HG03571 (cell line): Measurements from ENCODE around the gene ESYT1.

ENCODE experiments used
- ATAC-seq: cut with Tn5 transposase; IDR thresholded peaks from one replicate; pipeline ENCODE4 v1.9.1; 2021; ENCODE audit not compliant: unreplicated experiment

Gene ESYT1

GRCh38 chr12:56126732-56127239 lies 1.3 kb upstream of the ESYT1 start:
- no peak for ATAC-seq

- ATAC-seq = no peak
Measured at GRCh38 chr12:56127485-56127887, 581 bp upstream of the ESYT1 start.

- ATAC-seq = no peak
Measured at GRCh38 chr12:56128670-56129205, 671 bp downstream of the ESYT1 start.

GRCh38 chr12:56129206-56129941 lies 1.3 kb downstream of the ESYT1 start:
- ATAC-seq = no peak

- ATAC-seq = no peak
Measured at GRCh38 chr12:56129942-56130495, 2.0 kb downstream of the ESYT1 start.

GRCh38 chr12:56130876-56131275 lies 2.8 kb downstream of the ESYT1 start:
- no peak for ATAC-seq

GRCh38 chr12:56134897-56135296 lies 6.8 kb downstream of the ESYT1 start:
- ATAC-seq = no peak

GRCh38 chr12:56137853-56138571 lies 9.9 kb downstream of the ESYT1 start:
- no peak for ATAC-seq

GRCh38 chr12:56141946-56142784 lies 14.1 kb downstream of the ESYT1 start:
- ATAC-seq = no peak

GRCh38 chr12:56143217-56143616 lies 15.2 kb downstream of the ESYT1 start:
- no peak for ATAC-seq

- ATAC-seq = no peak
Measured at GRCh38 chr12:56143870-56144269, 15.8 kb downstream of the ESYT1 start.

- ATAC-seq = no peak
Measured at GRCh38 chr12:56145217-56145616, 17.1 kb downstream of the ESYT1 start.

- no peak for ATAC-seq
Measured at GRCh38 chr12:56146492-56147460, 18.7 kb downstream of the ESYT1 start.

- ATAC-seq = no peak
Measured at GRCh38 chr12:56150563-56150962, 22.5 kb downstream of the ESYT1 start.

- peak; percentile 52 for ATAC-seq
Measured at GRCh38 chr12:56151672-56152131, 23.6 kb downstream of the ESYT1 start.

GRCh38 chr12:56152132-56152755 lies 24.2 kb downstream of the ESYT1 start, which contains the start of gene MYL6B:
Gene MYL6B (plus strand): TSS chr12:56152587. CDS start chr12:56153919, 1,332 bp downstream.
- peak; percentile 79 for ATAC-seq

- ATAC-seq = no peak
Measured at GRCh38 chr12:56152756-56153677, 24.9 kb downstream of the ESYT1 start.

GRCh38 chr12:56153678-56154065 lies 25.6 kb downstream of the ESYT1 start:
- no peak for ATAC-seq
